NT2/D1 (cell line): ENCODE results near the gene CLMN.

Experiments
- DNase-seq: peaks from one replicate; pipeline ENCODE4 v3.0.0-alpha.2; 2011; ENCODE audit warnings: low read depth, low spot score
- H3K27me3 ChIP-seq: 2 replicates; pipeline ENCODE4 v1.6.0; 2011; ENCODE audit warnings: mild to moderate bottlenecking; ENCODE audit not compliant: insufficient read length, insufficient read depth
- H3K36me3 ChIP-seq: 2 replicates; pipeline ENCODE4 v1.6.1; 2011; ENCODE audit warnings: mild to moderate bottlenecking, low read length, mixed read lengths; ENCODE audit not compliant: insufficient read depth, insufficient read length
- H3K4me1 ChIP-seq: 2 replicates; pipeline ENCODE4 v1.5.1; 2011; ENCODE audit not compliant: insufficient read depth, insufficient read length
- H3K4me3 ChIP-seq: 2 replicates; pipeline ENCODE4 v1.5.1; 2011; ENCODE audit warnings: low read depth; ENCODE audit not compliant: insufficient read length
- H3K9ac ChIP-seq: 2 replicates; pipeline ENCODE4 v1.6.0; 2011; ENCODE audit warnings: low read depth; ENCODE audit not compliant: insufficient read length
- H3K9me3 ChIP-seq: 2 replicates; pipeline ENCODE4 v1.5.1; 2011; ENCODE audit warnings: mild to moderate bottlenecking, low read length; ENCODE audit not compliant: insufficient read depth
- SUZ12 ChIP-seq: IDR thresholded peaks from 2 replicates; pipeline ENCODE4 v1.6.1; 2011; ENCODE audit not compliant: insufficient read length, insufficient read depth; ENCODE audit errors: extremely low read depth
- YY1 ChIP-seq: IDR thresholded peaks from 2 replicates; pipeline ENCODE4 v1.6.1; 2011; ENCODE audit not compliant: insufficient read length, insufficient read depth
- ZNF274 ChIP-seq: IDR thresholded peaks from 2 replicates; pipeline ENCODE4 v1.6.1; 2011; ENCODE audit warnings: mild to moderate bottlenecking, low read depth, low read length

CLMN gene

GRCh38 chr14:95320955-95321600, 1.4 kb upstream of the CLMN start:
- Histone ChIP-seq H3K9ac (no peak overlapping the region), H3K9me3 (no peaks in the 10 kb centered on the region), H3K27me3 (peaks cover 8% of the 10 kb centered on the region), H3K4me3 (no peak overlapping the region), H3K36me3 (no peaks in the 10 kb centered on the region), H3K4me1 (no peaks in the 10 kb centered on the region)
- no peak for DNase-seq
- TF ChIP-seq ZNF274 (no peak), YY1 (no peak), SUZ12 (no peak)

GRCh38 chr14:95320078-95320895, 579 bp upstream of the CLMN start:
- Histone ChIP-seq H3K27me3 (peaks cover 5% of the 10 kb centered on the region), H3K36me3 (no peaks in the 10 kb centered on the region), H3K4me3 (peak overlapping the region; percentile 26), H3K4me1 (no peaks in the 10 kb centered on the region), H3K9me3 (no peaks in the 10 kb centered on the region), H3K9ac (no peak overlapping the region)
- no peak for DNase-seq
- TF ChIP-seq ZNF274 (no peak), YY1 (no peak), SUZ12 (no peak)

- DNase-seq: no peak
- TF ChIP-seq ZNF274: no peak
- no peak for TF ChIP-seq SUZ12
- TF ChIP-seq YY1: no peak
- Histone ChIP-seq H3K4me3 (peak overlapping the region; percentile 41), H3K36me3 (no peaks in the 10 kb centered on the region), H3K9ac (peak overlapping the region; percentile 76), H3K4me1 (no peaks in the 10 kb centered on the region), H3K27me3 (peaks cover 5% of the 10 kb centered on the region), H3K9me3 (no peaks in the 10 kb centered on the region)
Measured at GRCh38 chr14:95318399-95319311, 1.1 kb downstream of the CLMN start.

GRCh38 chr14:95317817-95318343, 1.8 kb downstream of the CLMN start:
- DNase-seq: no peak
- Histone ChIP-seq H3K9me3 (no peaks in the 10 kb centered on the region), H3K36me3 (no peaks in the 10 kb centered on the region), H3K9ac (no peak overlapping the region), H3K4me1 (no peaks in the 10 kb centered on the region), H3K27me3 (peaks cover 5% of the 10 kb centered on the region), H3K4me3 (no peak overlapping the region)
- TF ChIP-seq YY1 (no peak), SUZ12 (no peak), ZNF274 (no peak)

GRCh38 chr14:95316821-95317220, 2.9 kb downstream of the CLMN start:
- H3K4me1 ChIP-seq: no peaks in the 10 kb centered on the region

GRCh38 chr14:95315579-95315978, 4.1 kb downstream of the CLMN start:
- Histone ChIP-seq H3K36me3 (no peaks in the 10 kb centered on the region), H3K9me3 (no peaks in the 10 kb centered on the region; the same call in 1 of the 2 replicates), H3K9ac (no peak overlapping the region), H3K4me3 (no peak overlapping the region), H3K4me1 (peaks cover 2% of the 10 kb centered on the region), H3K27me3 (peaks cover 5% of the 10 kb centered on the region)
- no peak for DNase-seq
- TF ChIP-seq YY1: no peak
- TF ChIP-seq SUZ12: no peak
- no peak for TF ChIP-seq ZNF274

More at GRCh38 chr14:95316821-95317220, 2.9 kb downstream of the CLMN start:
- Histone ChIP-seq H3K36me3 (no peaks in the 10 kb centered on the region), H3K9ac (no peak overlapping the region), H3K4me3 (no peak overlapping the region), H3K9me3 (no peaks in the 10 kb centered on the region), H3K27me3 (peaks cover 5% of the 10 kb centered on the region)
- DNase-seq: no peak
- no peak for TF ChIP-seq ZNF274
